HepG2 (cell line): ENCODE results near the gene ERCC5. TPM values are rescaled to one million over a fixed set of nuclear protein-coding genes. Genes with fewer than 3 reads are reported as not detected.

Source experiments
- EEA1 ChIP-seq: sonication (generic); formaldehyde crosslinking; IDR thresholded peaks from 2 replicates; pipeline ENCODE4 v1.5.1; 2020; ENCODE audit warnings: mild to moderate bottlenecking, missing genetic modification reagents, borderline replicate concordance
- HOXA5 ChIP-seq: sonication (generic); formaldehyde crosslinking; IDR thresholded peaks from 2 replicates; pipeline ENCODE4 v1.4.0; 2020; ENCODE audit warnings: missing genetic modification reagents
- MAZ ChIP-seq, 2 experiments: sonication (generic) in 1 of 2; formaldehyde crosslinking in 1 of 2; IDR thresholded peaks; 2 replicates each; pipeline versions ENCODE4 v1.5.0 to v1.6.1; 2012 to 2020; ENCODE audit warnings: low read depth in 2 of 2, mild to moderate bottlenecking in 2 of 2, borderline replicate concordance in 1 of 2, improper control_type of control experiment in 1 of 2, low read length in 1 of 2, missing genetic modification reagents in 1 of 2, moderate library complexity in 1 of 2
- MTA3 ChIP-seq: sonication (generic); formaldehyde crosslinking; IDR thresholded peaks from 2 replicates; pipeline ENCODE4 v1.4.0; 2020; ENCODE audit warnings: missing genetic modification reagents
- MXD1 ChIP-seq: sonication (generic); formaldehyde crosslinking; IDR thresholded peaks from 2 replicates; pipeline ENCODE4 v1.4.0; 2020; ENCODE audit warnings: mild to moderate bottlenecking, missing genetic modification reagents
- NFKBIZ ChIP-seq: IDR thresholded peaks from 2 replicates; pipeline ENCODE4 v1.6.1; 2018; ENCODE audit warnings: missing genetic modification reagents, missing compliant biosample characterization
- NR1H2 ChIP-seq: sonication (generic); formaldehyde crosslinking; IDR thresholded peaks from 2 replicates; pipeline ENCODE4 v1.8.1; 2022; ENCODE audit warnings: low read depth, missing genetic modification reagents, borderline replicate concordance
- RXRA ChIP-seq: sonication (generic); formaldehyde crosslinking; IDR thresholded peaks from 2 replicates; pipeline ENCODE4 v1.5.1; 2020; ENCODE audit warnings: missing genetic modification reagents
- SMAD1 ChIP-seq: sonication (generic); formaldehyde crosslinking; IDR thresholded peaks from 2 replicates; pipeline ENCODE4 v1.4.0; 2020; ENCODE audit warnings: missing genetic modification reagents, low read depth, mild to moderate bottlenecking, borderline replicate concordance
- SNAPC2 ChIP-seq: sonication (generic); formaldehyde crosslinking; IDR thresholded peaks from 2 replicates; pipeline ENCODE4 v1.8.1; 2022; ENCODE audit warnings: mild to moderate bottlenecking, missing genetic modification reagents
- SUZ12 ChIP-seq: fragments of 150-350 bp; IDR thresholded peaks from 2 replicates; pipeline ENCODE4 v1.6.1; 2014; ENCODE audit warnings: low read depth, low read length
- ZC3H4 ChIP-seq: sonication (generic); formaldehyde crosslinking; IDR thresholded peaks from 2 replicates; pipeline ENCODE4 v1.4.0; 2020; ENCODE audit warnings: missing genetic modification reagents, borderline replicate concordance
- ZNF350 ChIP-seq: sonication (generic); formaldehyde crosslinking; IDR thresholded peaks from 2 replicates; pipeline ENCODE4 v1.4.0; 2020; ENCODE audit warnings: mild to moderate bottlenecking, low read depth, missing genetic modification reagents, borderline replicate concordance
- ZNF383 ChIP-seq: sonication (generic); formaldehyde crosslinking; IDR thresholded peaks from 2 replicates; pipeline ENCODE4 v1.4.0; 2020; ENCODE audit warnings: missing genetic modification reagents, mild to moderate bottlenecking, borderline replicate concordance
- ZNF547 ChIP-seq: sonication (generic); formaldehyde crosslinking; IDR thresholded peaks from 2 replicates; pipeline ENCODE4 v1.5.1; 2020; ENCODE audit warnings: mild to moderate bottlenecking, missing genetic modification reagents
- ZNF572 ChIP-seq: sonication (generic); formaldehyde crosslinking; IDR thresholded peaks from 2 replicates; pipeline ENCODE4 v1.5.1; 2020; ENCODE audit warnings: mild to moderate bottlenecking, missing genetic modification reagents
- ZNF605 ChIP-seq: sonication (generic); formaldehyde crosslinking; IDR thresholded peaks from 2 replicates; pipeline ENCODE4 v1.8.0; 2022; ENCODE audit warnings: mild to moderate bottlenecking, missing genetic modification reagents
- ZNF784 ChIP-seq: sonication (generic); formaldehyde crosslinking; IDR thresholded peaks from 2 replicates; pipeline ENCODE4 v1.5.1; 2020; ENCODE audit warnings: missing genetic modification reagents, mild to moderate bottlenecking, borderline replicate concordance
- polyA plus RNA-seq, 8 experiments: library from polyadenylated mRNA; depleted of rRNA in 3 of 8; stranded (reverse) in 7 of 8; unstranded in 1 of 8; fragments of >200 nt; fragmentation: Illumina TruSeq in 4 of 8; extraction: Trizol in 4 of 8; gene quantifications; 2 replicates each; pipeline versions ENCODE4 v1.2.1 to v1.2.3, GENCODE V29; 2011 to 2016; ENCODE audit warnings: low read depth in 4 of 8, missing spikeins in 1 of 8, mixed read lengths in 1 of 8; ENCODE audit not compliant: insufficient read depth in 1 of 8
- total RNA-seq, 5 experiments: library from RNA; depleted of rRNA; stranded (reverse); fragments of >200 nt; fragmentation: Illumina TruSeq; extraction: Trizol; gene quantifications; 2 replicates each; pipeline ENCODE4 v1.2.3, GENCODE V29; 2016; ENCODE audit warnings: low read depth in 1 of 5
- TF ChIP-seq, protein P1 (sequence below): sonication (generic); formaldehyde crosslinking; IDR thresholded peaks from 2 replicates; pipeline ENCODE4 v1.8.0; 2022; ENCODE audit warnings: mild to moderate bottlenecking, missing genetic modification reagents, borderline replicate concordance
- TF ChIP-seq, protein P2 (sequence below): sonication (generic); formaldehyde crosslinking; IDR thresholded peaks from 2 replicates; pipeline ENCODE4 v1.8.1; 2023; ENCODE audit warnings: mild to moderate bottlenecking, inconsistent platforms, moderate library complexity, missing genetic modification reagents, borderline replicate concordance
- TF ChIP-seq, protein P3 (sequence below): sonication (generic); formaldehyde crosslinking; IDR thresholded peaks from 2 replicates; pipeline ENCODE4 v1.9.0; 2021; ENCODE audit warnings: missing genetic modification reagents, mild to moderate bottlenecking, borderline replicate concordance
- TF ChIP-seq, protein P4 (sequence below): sonication (generic); formaldehyde crosslinking; IDR thresholded peaks from 2 replicates; pipeline ENCODE4 v1.9.0; 2021; ENCODE audit warnings: missing genetic modification reagents, mild to moderate bottlenecking, borderline replicate concordance

ERCC5 gene
- total and polyA plus RNA-seq, 2 of the 13 experiments (the other 11 are each of a cell fraction or from before 2014, with no cell fraction given): 12.9 to 35.5 TPM

- TF ChIP-seq, protein P1, sequence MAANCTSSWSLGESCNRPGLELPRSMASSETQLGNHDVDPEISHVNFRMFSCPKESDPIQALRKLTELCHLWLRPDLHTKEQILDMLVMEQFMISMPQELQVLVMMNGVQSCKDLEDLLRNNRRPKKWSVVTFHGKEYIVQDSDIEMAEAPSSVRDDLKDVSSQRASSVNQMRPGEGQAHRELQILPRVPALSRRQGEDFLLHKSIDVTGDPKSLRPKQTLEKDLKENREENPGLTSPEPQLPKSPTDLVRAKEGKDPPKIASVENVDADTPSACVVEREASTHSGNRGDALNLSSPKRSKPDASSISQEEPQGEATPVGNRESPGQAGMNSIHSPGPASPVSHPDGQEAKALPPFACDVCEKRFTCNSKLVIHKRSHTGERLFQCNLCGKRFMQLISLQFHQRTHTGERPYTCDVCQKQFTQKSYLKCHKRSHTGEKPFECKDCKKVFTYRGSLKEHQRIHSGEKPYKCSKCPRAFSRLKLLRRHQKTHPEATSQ (CRISPR knock-in tag): no peak
- TF ChIP-seq RXRA: no peak
- TF ChIP-seq SUZ12: no peak
- no peak for TF ChIP-seq ZNF605
- TF ChIP-seq NFKBIZ (CRISPR knock-in tag): no peak
- TF ChIP-seq MTA3 (CRISPR knock-in tag): no peak
- no peak for TF ChIP-seq EEA1 (CRISPR knock-in tag)
- TF ChIP-seq MAZ (IDR thresholded peaks at IDR 0.05; ENCODE audit: borderline replicate concordance, low read depth, low read length): no peak
- no peak for TF ChIP-seq MAZ (CRISPR knock-in tag; IDR thresholded peaks at IDR 0.05; ENCODE audit: low read depth)
- TF ChIP-seq NR1H2 (CRISPR knock-in tag): no peak
- no peak for TF ChIP-seq ZNF383
- 0 out of 2 replicates have a peak, but pooled peaks have one; percentile 2 for TF ChIP-seq ZNF350 (CRISPR knock-in tag)
- TF ChIP-seq HOXA5 (CRISPR knock-in tag): no peak
- peak; percentile 11; the same call in 1 of the 2 replicates for TF ChIP-seq MXD1 (CRISPR knock-in tag)
- no peak for TF ChIP-seq ZNF572 (CRISPR knock-in tag)
- no peak for TF ChIP-seq ZC3H4 (CRISPR knock-in tag)
- TF ChIP-seq, protein P2, sequence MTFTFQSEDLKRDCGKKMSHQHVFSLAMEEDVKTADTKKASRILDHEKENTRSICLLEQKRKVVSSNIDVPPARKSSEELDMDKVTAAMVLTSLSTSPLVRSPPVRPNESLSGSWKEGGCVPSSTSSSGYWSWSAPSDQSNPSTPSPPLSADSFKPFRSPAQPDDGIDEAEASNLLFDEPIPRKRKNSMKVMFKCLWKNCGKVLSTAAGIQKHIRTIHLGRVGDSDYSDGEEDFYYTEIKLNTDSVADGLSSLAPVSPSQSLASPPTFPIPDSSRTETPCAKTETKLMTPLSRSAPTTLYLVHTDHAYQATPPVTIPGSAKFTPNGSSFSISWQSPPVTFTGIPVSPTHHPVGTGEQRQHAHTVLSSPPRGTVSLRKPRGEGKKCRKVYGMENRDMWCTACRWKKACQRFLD: no peak
- TF ChIP-seq ZNF784 (CRISPR knock-in tag): no peak
- TF ChIP-seq SMAD1 (CRISPR knock-in tag): no peak
- no peak for TF ChIP-seq SNAPC2 (CRISPR knock-in tag)
- TF ChIP-seq, protein P3, sequence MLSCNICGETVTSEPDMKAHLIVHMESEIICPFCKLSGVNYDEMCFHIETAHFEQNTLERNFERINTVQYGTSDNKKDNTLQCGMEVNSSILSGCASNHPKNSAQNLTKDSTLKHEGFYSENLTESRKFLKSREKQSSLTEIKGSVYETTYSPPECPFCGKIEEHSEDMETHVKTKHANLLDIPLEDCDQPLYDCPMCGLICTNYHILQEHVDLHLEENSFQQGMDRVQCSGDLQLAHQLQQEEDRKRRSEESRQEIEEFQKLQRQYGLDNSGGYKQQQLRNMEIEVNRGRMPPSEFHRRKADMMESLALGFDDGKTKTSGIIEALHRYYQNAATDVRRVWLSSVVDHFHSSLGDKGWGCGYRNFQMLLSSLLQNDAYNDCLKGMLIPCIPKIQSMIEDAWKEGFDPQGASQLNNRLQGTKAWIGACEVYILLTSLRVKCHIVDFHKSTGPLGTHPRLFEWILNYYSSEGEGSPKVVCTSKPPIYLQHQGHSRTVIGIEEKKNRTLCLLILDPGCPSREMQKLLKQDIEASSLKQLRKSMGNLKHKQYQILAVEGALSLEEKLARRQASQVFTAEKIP (CRISPR knock-in tag): no peak
- 0 out of 2 replicates have a peak, but pooled peaks have one; percentile 25 for TF ChIP-seq ZNF547 (CRISPR knock-in tag)
- TF ChIP-seq, protein P4, sequence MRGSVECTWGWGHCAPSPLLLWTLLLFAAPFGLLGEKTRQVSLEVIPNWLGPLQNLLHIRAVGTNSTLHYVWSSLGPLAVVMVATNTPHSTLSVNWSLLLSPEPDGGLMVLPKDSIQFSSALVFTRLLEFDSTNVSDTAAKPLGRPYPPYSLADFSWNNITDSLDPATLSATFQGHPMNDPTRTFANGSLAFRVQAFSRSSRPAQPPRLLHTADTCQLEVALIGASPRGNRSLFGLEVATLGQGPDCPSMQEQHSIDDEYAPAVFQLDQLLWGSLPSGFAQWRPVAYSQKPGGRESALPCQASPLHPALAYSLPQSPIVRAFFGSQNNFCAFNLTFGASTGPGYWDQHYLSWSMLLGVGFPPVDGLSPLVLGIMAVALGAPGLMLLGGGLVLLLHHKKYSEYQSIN (CRISPR knock-in tag): no peak
These were observed 46.2 kb upstream of the ERCC5 start (continued) for GRCh38 chr13:102799426-102800144.
